T47D (cell line): ENCODE data around the gene HIVEP3.

Experiments
- DNase-seq, 2 experiments: peaks; one replicate each; pipeline versions ENCODE4 v3.0.0 to v3.0.0-alpha.2; 2011 to 2012; ENCODE audit warnings: low read depth in 1 of 2, low spot score in 1 of 2
- JUND ChIP-seq: IDR thresholded peaks from 2 replicates; pipeline ENCODE4 v1.6.1; 2012; ENCODE audit warnings: low read depth
- in situ Hi-C: cut with HindIII; loops from 2 replicates; pipeline ENCODE4 v1.10.0; 2016; ENCODE audit warnings: low sequenced_read_pairs, low pct_unique_long_range_greater_than_20kb

The HIVEP3 gene

GRCh38 chr1:41545996-41546832 lies 372.5 kb downstream of the HIVEP3 start:
- in situ Hi-C loops = no loop called here
- TF ChIP-seq JUND = no peak
- no peak for DNase-seq

DNA sequence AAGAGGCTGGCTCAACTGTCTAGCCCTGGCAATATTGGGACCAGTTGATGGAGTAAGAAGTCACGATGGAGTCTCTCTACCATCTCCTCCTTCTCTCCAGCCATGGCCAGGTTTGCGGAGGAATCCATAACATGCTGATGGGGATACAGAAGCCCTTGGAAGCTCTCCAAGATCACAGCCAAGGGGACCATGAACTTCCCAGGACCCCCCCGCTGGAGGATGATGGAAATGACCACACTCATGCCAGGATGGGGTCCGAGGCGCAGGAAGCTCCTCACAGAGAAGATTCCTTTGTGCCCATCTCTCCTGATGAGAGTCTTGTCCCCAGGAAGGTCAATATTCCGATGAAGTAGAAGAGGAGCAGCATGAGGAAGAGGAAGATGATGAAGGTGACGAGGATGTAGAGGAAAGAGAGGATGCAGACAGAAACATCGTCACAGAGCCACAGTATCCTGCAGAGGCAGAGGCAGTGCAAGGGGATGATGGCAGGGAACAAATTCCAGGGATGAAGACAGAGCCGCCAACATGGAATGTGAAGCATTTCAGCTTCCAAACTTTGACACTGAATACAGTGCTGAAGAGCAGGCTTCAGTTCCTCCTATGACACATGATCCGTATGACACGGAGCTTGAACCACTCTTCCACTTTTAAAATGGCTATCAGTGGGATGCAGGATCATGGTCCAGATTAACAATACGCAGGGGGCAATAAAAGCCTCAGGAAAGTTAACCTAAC lies 376.4 kb downstream of the HIVEP3 start:
- in situ Hi-C loops = no loop called here
- DNase-seq = no peak
- TF ChIP-seq JUND = no peak

- TF ChIP-seq JUND = no peak
- no peak for DNase-seq
- in situ Hi-C loops = no loop called here
These were observed 377.1 kb downstream of the HIVEP3 start for GRCh38 chr1:41541592-41541952.

GRCh38 chr1:41540886-41541591 lies 377.7 kb downstream of the HIVEP3 start:
- TF ChIP-seq JUND = no peak
- in situ Hi-C loops = no loop called here
- no peak for DNase-seq

DNA sequence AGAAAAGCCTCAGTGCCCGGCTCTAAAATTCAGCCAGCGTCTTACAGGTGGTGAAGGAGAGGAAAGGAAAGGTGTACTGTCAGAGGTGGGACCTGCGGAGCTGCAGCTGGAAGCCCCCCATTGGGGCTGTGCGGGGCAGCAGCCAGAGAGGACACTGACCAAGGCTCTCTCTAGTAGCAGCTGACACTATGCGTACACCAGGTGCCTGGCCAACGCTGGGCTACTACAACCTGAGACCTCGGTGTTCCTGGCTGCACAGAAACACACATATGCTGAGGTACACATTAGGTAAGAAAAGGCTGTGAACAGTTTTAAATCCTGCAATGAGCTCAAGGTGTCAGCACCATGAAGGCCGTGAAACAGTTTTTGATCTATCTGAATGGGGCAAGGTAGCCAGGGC lies 378.7 kb downstream of the HIVEP3 start:
- TF ChIP-seq JUND = no peak
- no peak for DNase-seq
- in situ Hi-C loops = no loop called here

GRCh38 chr1:41539418-41539805 lies 379.3 kb downstream of the HIVEP3 start:
- no peak for DNase-seq
- in situ Hi-C loops = no loop called here
- no peak for TF ChIP-seq JUND

DNA sequence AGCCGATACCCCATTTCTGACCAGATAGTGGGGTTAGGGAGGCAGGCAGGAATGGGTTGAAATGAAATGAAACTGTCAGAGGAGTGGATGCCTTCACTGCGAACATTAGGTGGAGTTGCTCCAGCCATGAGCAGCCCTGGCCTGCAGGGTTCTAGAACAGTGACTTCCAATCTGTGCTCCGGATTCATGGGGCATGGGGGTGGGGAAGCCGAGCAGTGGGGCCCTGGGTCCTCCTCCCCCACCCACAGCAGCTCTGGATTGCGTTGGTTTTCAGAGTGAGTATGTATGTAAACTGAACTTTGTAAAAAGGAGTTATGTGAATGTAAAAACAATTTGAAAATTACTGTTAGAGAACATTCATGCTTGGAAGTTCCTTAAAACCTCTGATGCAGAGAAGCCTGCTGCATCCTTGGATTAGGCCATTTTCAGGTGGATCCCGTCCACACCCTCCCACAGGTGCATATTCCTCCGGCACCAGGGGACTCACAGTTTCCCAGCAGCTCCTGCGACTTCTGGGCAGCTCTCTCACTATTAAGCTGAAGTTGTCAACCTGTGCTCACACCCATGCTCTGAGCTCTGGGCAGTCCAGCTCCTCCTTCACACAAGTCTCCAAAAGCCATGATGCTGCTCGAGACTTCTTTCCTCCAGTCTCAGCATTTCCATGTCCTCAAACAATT lies 379.8 kb downstream of the HIVEP3 start:
- TF ChIP-seq JUND = no peak
- no peak for DNase-seq
- in situ Hi-C loops = no loop called here

DNA sequence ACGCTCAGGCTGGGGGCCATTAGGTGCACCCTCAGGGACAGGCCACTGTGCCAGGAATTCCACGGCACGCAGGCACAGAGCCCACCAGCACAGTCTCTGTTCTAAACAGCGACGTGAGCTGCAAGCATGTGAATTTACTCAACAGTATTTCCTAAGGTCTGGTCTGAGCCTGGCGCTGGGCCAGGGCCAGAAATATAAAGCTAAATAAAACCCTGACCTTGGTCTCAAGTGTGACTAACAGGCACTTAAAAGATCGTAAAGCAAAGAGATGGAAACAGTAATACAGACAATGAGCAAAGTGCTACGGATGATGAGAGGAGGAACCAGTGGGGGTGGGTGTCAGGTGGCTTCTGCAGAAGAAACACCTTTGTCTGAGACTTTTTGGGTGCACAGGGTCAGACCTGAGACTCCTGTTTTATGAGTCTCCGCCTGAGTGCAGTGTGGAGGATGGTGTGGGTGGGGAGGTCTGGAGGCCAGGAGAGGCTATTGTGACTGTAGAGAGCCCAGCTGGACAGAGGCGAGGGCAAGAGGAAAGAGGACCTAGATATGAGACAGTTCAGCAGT lies 380.9 kb downstream of the HIVEP3 start:
- TF ChIP-seq JUND = no peak
- DNase-seq = no peak
- in situ Hi-C loops = no loop called here

DNA sequence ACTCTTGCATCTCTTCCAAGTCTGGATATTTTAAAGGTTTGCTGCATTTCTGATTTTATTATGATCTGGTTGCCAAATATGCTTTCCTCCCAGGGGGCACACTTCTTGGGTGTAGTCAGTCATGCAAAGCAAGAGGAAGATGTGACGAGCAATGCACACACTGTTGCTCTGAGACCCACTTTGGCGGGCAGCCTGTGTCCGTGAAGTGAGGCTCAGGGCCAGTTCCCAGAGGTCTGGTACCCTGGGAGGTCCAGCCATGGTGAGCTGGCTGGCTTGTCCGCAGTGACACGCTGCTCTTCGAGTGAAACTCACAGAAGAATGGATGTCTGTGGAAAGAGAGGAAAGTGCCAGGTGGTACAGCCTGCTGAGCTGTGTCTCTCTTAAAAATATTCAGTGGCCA lies 381.5 kb downstream of the HIVEP3 start:
- DNase-seq = no peak
- no peak for TF ChIP-seq JUND
- in situ Hi-C loops = no loop called here

- no peak for DNase-seq
- TF ChIP-seq JUND = no peak
- in situ Hi-C loops = no loop called here
These were observed 382.3 kb downstream of the HIVEP3 start for GRCh38 chr1:41536361-41536802.

DNA sequence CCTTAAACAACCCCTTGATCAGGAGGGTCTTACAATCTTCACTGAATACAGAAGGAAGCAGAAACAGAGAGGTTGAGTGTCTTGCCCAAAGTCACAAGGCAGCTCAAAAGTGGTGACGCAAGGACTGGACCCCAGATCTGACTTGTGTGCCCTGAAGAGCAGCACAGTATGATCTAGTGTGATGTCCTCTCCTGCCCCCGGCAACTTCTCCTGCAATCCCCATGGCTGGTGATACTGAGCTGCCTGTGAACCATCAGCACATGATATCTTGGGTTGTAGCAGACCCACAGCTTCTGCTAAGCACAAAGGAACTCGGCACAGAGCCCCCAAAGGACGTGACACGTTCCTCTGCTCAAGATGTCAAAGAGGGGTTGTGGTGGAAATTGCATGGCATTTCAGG lies 383.0 kb downstream of the HIVEP3 start:
- in situ Hi-C loops = no loop called here
- DNase-seq = no peak
- TF ChIP-seq JUND = no peak

- in situ Hi-C loops = no loop called here
- DNase-seq = no peak
- no peak for TF ChIP-seq JUND
These were observed 383.4 kb downstream of the HIVEP3 start for GRCh38 chr1:41535276-41535675.
